H1 (cell line): ENCODE measurements around the gene EHBP1. TPM values are rescaled to one million over a fixed set of nuclear protein-coding genes. Genes with fewer than 3 reads are reported as not detected.

ENCODE experiments used
- CTCF ChIA-PET: fragments of 300-600 bp; sonication (Branson Sonifier 250); formaldehyde crosslinking; loops from one replicate; lab custom pipeline; 2021; ENCODE audit not compliant: partially characterized antibody; lab: Charles Lee
- POLR2A ChIA-PET: fragments of 300-600 bp; sonication (Branson Sonifier 250); formaldehyde crosslinking; loops from one replicate; lab custom pipeline; 2021; ENCODE audit warnings: inconsistent platforms; ENCODE audit not compliant: partially characterized antibody; lab: Charles Lee
- DNase-seq, 2 experiments: peaks; one replicate each; pipeline versions ENCODE4 v3.0.0 to v3.0.0-alpha.2; 2010 to 2022; ENCODE audit warnings: low spot score in 2 of 2, low read depth in 1 of 2, mixed read lengths in 1 of 2
- FAIRE-seq: peaks from 2 replicates; lab custom pipeline; 2011; peaks lifted over from hg19 to GRCh38; lab: Jason Lieb, UNC
- H2AFZ ChIP-seq: 2 replicates; pipeline ENCODE4 v1.8.1; 2012; ENCODE audit warnings: low read length, inconsistent platforms
- H2AK5ac ChIP-seq: 2 replicates; pipeline ENCODE4 v1.6.1; 2013; ENCODE audit warnings: low read depth, low read length
- H2BK120ac ChIP-seq: replicated peaks from 2 replicates; pipeline ENCODE3; 2013; ENCODE audit warnings: low read depth, low read length, inconsistent platforms
- H2BK12ac ChIP-seq: 2 replicates; pipeline ENCODE4 v1.6.1; 2013; ENCODE audit warnings: low read depth, low read length
- H2BK15ac ChIP-seq: 2 replicates; pipeline ENCODE4 v1.6.1; 2013; ENCODE audit warnings: low read length
- H2BK20ac ChIP-seq: 2 replicates; pipeline ENCODE4 v1.6.1; 2013; ENCODE audit warnings: low read length
- H2BK5ac ChIP-seq: 2 replicates; pipeline ENCODE4 v1.6.1; 2013; ENCODE audit warnings: low read depth, low read length
- H3K14ac ChIP-seq: 2 replicates; pipeline ENCODE4 v1.6.1; 2013; ENCODE audit warnings: inconsistent platforms; ENCODE audit not compliant: insufficient read length
- H3K18ac ChIP-seq: 2 replicates; pipeline ENCODE4 v1.6.1; 2013; ENCODE audit warnings: low read length; ENCODE audit errors: extremely low read depth
- H3K23ac ChIP-seq: 2 replicates; pipeline ENCODE4 v1.6.1; 2013; ENCODE audit warnings: inconsistent platforms; ENCODE audit not compliant: insufficient read length
- H3K23me2 ChIP-seq: 2 replicates; pipeline ENCODE4 v1.6.1; 2013; ENCODE audit warnings: low read depth, low read length
- H3K27ac ChIP-seq: 2 replicates; pipeline ENCODE4 v1.6.1; 2011; ENCODE audit warnings: low read depth, low read length, inconsistent platforms
- H3K27me3 ChIP-seq, 4 experiments: replicated peaks in 1 of 4; 1 replicate in 1 of 4; 2 replicates in 3 of 4; pipeline versions ENCODE4 v1.6.1 to v1.8.1; 2011 to 2013; ENCODE audit warnings: low read length in 3 of 4, mild to moderate bottlenecking in 3 of 4, inconsistent platforms in 2 of 4, mixed read lengths in 2 of 4, moderate library complexity in 1 of 4; ENCODE audit not compliant: control insufficient read depth in 3 of 4, insufficient read depth in 3 of 4; ENCODE audit errors: extremely low read depth in 1 of 4
- H3K36me3 ChIP-seq, 4 experiments: 2 replicates each; pipeline versions ENCODE4 v1.6.1 to v1.8.1; 2011 to 2013; ENCODE audit warnings: mild to moderate bottlenecking in 4 of 4, low read length in 3 of 4, moderate library complexity in 2 of 4, control low read depth in 1 of 4, inconsistent platforms in 1 of 4; ENCODE audit not compliant: insufficient read depth in 4 of 4, control insufficient read depth in 2 of 4
- H3K4ac ChIP-seq: replicated peaks from 2 replicates; pipeline ENCODE3; 2013; ENCODE audit warnings: low read length, low read depth, mixed read lengths, inconsistent platforms; ENCODE audit not compliant: insufficient read length
- H3K4me1 ChIP-seq, 4 experiments: replicated peaks in 1 of 4; 1 replicate in 1 of 4; 2 replicates in 3 of 4; pipeline versions ENCODE4 v1.6.1 to v1.8.1; 2011 to 2013; ENCODE audit warnings: low read length in 3 of 4, inconsistent platforms in 2 of 4, mixed read lengths in 1 of 4; ENCODE audit not compliant: insufficient read depth in 4 of 4, control insufficient read depth in 3 of 4
- H3K4me2 ChIP-seq, 2 experiments: 2 replicates each; pipeline versions ENCODE4 v1.6.1 to v1.8.1; 2011 to 2013; ENCODE audit warnings: low read depth in 2 of 2, low read length in 2 of 2, control low read depth in 1 of 2, inconsistent platforms in 1 of 2, mild to moderate bottlenecking in 1 of 2; ENCODE audit not compliant: insufficient read depth in 1 of 2
- H3K4me3 ChIP-seq, 4 experiments: fragments of 200-600, 300-600 bp in 1 of 4; sonication (generic), shearing (Covaris generic), sonication (Bioruptor Twin) in 1 of 4; 2 replicates each; pipeline versions ENCODE4 v1.5.1 to v1.8.1; 2011 to 2016; ENCODE audit warnings: low read length in 4 of 4, low read depth in 3 of 4, control low read depth in 2 of 4, inconsistent platforms in 2 of 4, mild to moderate bottlenecking in 2 of 4, mixed read lengths in 1 of 4, moderate library complexity in 1 of 4; ENCODE audit not compliant: insufficient read depth in 2 of 4; ENCODE audit errors: extremely low read depth in 1 of 4
- H3K56ac ChIP-seq: replicated peaks from 2 replicates; pipeline ENCODE3; 2013; ENCODE audit warnings: low read depth, mild to moderate bottlenecking, mixed read lengths, low read length, inconsistent platforms; ENCODE audit not compliant: insufficient read length
- H3K79me1 ChIP-seq: 2 replicates; pipeline ENCODE4 v1.6.1; 2013; ENCODE audit warnings: low read depth, low read length, control low read depth
- H3K79me2 ChIP-seq, 2 experiments: 2 replicates each; pipeline versions ENCODE4 v1.6.1 to v1.8.1; 2012 to 2013; ENCODE audit warnings: low read length in 2 of 2, mild to moderate bottlenecking in 2 of 2, inconsistent platforms in 1 of 2; ENCODE audit not compliant: insufficient read depth in 2 of 2, control insufficient read depth in 1 of 2
- H3K9ac ChIP-seq, 4 experiments: replicated peaks in 1 of 4; 1 replicate in 1 of 4; 2 replicates in 3 of 4; pipeline versions ENCODE4 v1.6.1 to v1.8.1; 2011 to 2013; ENCODE audit warnings: low read depth in 3 of 4, low read length in 3 of 4, control low read depth in 2 of 4, mild to moderate bottlenecking in 2 of 4, moderate library complexity in 2 of 4, inconsistent platforms in 1 of 4; ENCODE audit errors: extremely low read depth in 1 of 4
- H3K9me3 ChIP-seq, 2 experiments: 2 replicates each; pipeline versions ENCODE4 v1.6.1 to v1.8.1; 2012 to 2013; ENCODE audit warnings: mild to moderate bottlenecking in 2 of 2, moderate library complexity in 2 of 2, control low read depth in 1 of 2, inconsistent platforms in 1 of 2, low read depth in 1 of 2, low read length in 1 of 2, mixed read lengths in 1 of 2; ENCODE audit not compliant: insufficient read depth in 2 of 2
- H4K20me1 ChIP-seq, 2 experiments: replicated peaks in 1 of 2; 2 replicates each; pipeline versions ENCODE3 to v1.8.1; 2011 to 2013; ENCODE audit warnings: inconsistent platforms in 2 of 2, low read length in 2 of 2, mild to moderate bottlenecking in 1 of 2; ENCODE audit not compliant: insufficient read depth in 2 of 2, control insufficient read depth in 1 of 2
- H4K5ac ChIP-seq: 2 replicates; pipeline ENCODE4 v1.6.1; 2013; ENCODE audit warnings: low read length, low read depth, mixed read lengths, inconsistent platforms; ENCODE audit not compliant: insufficient read length
- H4K8ac ChIP-seq: 2 replicates; pipeline ENCODE4 v1.8.0; 2013; ENCODE audit warnings: mild to moderate bottlenecking, moderate library complexity, low read length, inconsistent platforms; ENCODE audit not compliant: insufficient read depth; ENCODE audit errors: extremely low read depth
- H4K91ac ChIP-seq: replicated peaks from 2 replicates; pipeline ENCODE3; 2013; ENCODE audit warnings: low read length, mixed read lengths, inconsistent platforms; ENCODE audit not compliant: insufficient read length
- CBX8 ChIP-seq: fragments of 300-800, 300-1000 bp; sonication (generic); IDR thresholded peaks from 2 replicates; pipeline ENCODE4 v1.7.1; 2016; ENCODE audit warnings: low read depth, low read length, borderline replicate concordance
- CREB1 ChIP-seq: IDR thresholded peaks from 2 replicates; pipeline ENCODE4 v1.6.1; 2012; ENCODE audit warnings: inconsistent platforms
- HDAC6 ChIP-seq: IDR thresholded peaks from one replicate; pipeline ENCODE4 v1.7.1; 2012; ENCODE audit warnings: low read depth, mild to moderate bottlenecking, inconsistent platforms, low read length, moderate library complexity
- JUND ChIP-seq: IDR thresholded peaks from 2 replicates; pipeline ENCODE4 v1.6.1; 2011; ENCODE audit warnings: mild to moderate bottlenecking, improper control_type of control experiment, low read length
- KDM1A ChIP-seq: fragments of 200-600, 300-600 bp; sonication (generic); IDR thresholded peaks from 2 replicates; pipeline ENCODE4 v1.7.1; 2016; ENCODE audit warnings: mild to moderate bottlenecking, low read length, borderline replicate concordance
- POLR2A ChIP-seq, 2 experiments: IDR thresholded peaks; 1 replicate in 1 of 2; 2 replicates in 1 of 2; pipeline ENCODE4 v1.6.1; 2011; ENCODE audit warnings: low read depth in 2 of 2, low read length in 2 of 2, mild to moderate bottlenecking in 2 of 2; ENCODE audit errors: control extremely low read depth in 1 of 2
- POLR2AphosphoS5 ChIP-seq: IDR thresholded peaks from 2 replicates; pipeline ENCODE4 v1.6.1; 2011; ENCODE audit warnings: low read depth, low read length
- SIRT6 ChIP-seq: IDR thresholded peaks from one replicate; pipeline ENCODE4 v1.7.1; 2012; ENCODE audit warnings: low read length, inconsistent platforms
- WGBS, 2 experiments: shearing (Covaris generic) in 1 of 2; methylation state at CpG; one replicate each; pipeline versions ENCODE4 v1.1.6 to v1.1.7; 2013 to 2015; ENCODE audit warnings: low lambda C conversion rate in 2 of 2, mixed read lengths in 2 of 2, inconsistent platforms in 1 of 2, low coverage in 1 of 2, missing lambda C conversion rate in 1 of 2; ENCODE audit not compliant: insufficient replicate concordance in 2 of 2, insufficient coverage in 1 of 2, insufficient read length in 1 of 2; ENCODE audit errors: extremely low coverage in 1 of 2, missing lambda C conversion rate in 1 of 2; 5-methylcytosine and 5-hydroxymethylcytosine counted together
- polyA plus RNA-seq, 7 experiments: library from polyadenylated mRNA; depleted of rRNA in 3 of 7; stranded (reverse) in 5 of 7; unstranded in 2 of 7; fragments of >200 nt in 5 of 7; fragments of 200-250 nt in 2 of 7; gene quantifications; 1 replicate in 5 of 7; 2 replicates in 1 of 7; 4 replicates in 1 of 7; pipeline versions ENCODE4 v1.2.1 to v1.2.3, GENCODE V29; 2011 to 2013; ENCODE audit warnings: missing spikeins in 2 of 7, mixed read lengths in 2 of 7
- total RNA-seq: library from RNA; stranded (reverse); fragmentation: NEBNext Ultra II Directional; extraction: Animal tissue kit (Norgen Biotek cat#: 25700); gene quantifications from 2 replicates; pipeline ENCODE4 v1.2.1, GENCODE V29; 2021

Gene EHBP1
- total and polyA plus RNA-seq, 2 of the 8 experiments (the other 6 are each of a cell fraction or from before 2014, with no cell fraction given): 12.0 to 64.1 TPM

- Histone ChIP-seq H3K4me1 (peaks cover 0 to 4% (median 2%) of the 10 kb centered on the region in 4 experiments; a peak in 5 of 7 replicates), H3K79me2 (peaks cover 12 to 93% of the 10 kb centered on the region in 2 experiments), H3K4ac (no peak overlapping the region), H2BK12ac (no peak overlapping the region), H3K18ac (no peak overlapping the region), H2BK20ac (no peak overlapping the region), H3K4me2 (no peak overlapping the region), H3K14ac (no peak overlapping the region), H3K79me1 (no peaks in the 10 kb centered on the region; the same call in 1 of the 2 replicates), H3K23ac (no peak overlapping the region), H4K20me1 (peaks cover 3 to 5% of the 10 kb centered on the region in 2 experiments), H3K4me3 (no peak overlapping the region), H3K9me3 (no peaks in the 10 kb centered on the region), H3K56ac (peak overlapping the region; percentile 80), H4K8ac (no peak overlapping the region), H4K91ac (no peak overlapping the region), H3K27ac (no peak overlapping the region), H2AK5ac (no peak overlapping the region), H2BK5ac (no peak overlapping the region), H3K27me3 (no peaks in the 10 kb centered on the region), H2BK120ac (no peak overlapping the region), H2AFZ (no peak overlapping the region), H3K9ac (no peak overlapping the region; a peak in 2 of 7 replicates), H4K5ac (no peak overlapping the region), H3K36me3 (peaks cover 0 to 27% (median 2%) of the 10 kb centered on the region in 4 experiments; a peak in 3 of 8 replicates), H2BK15ac (no peak overlapping the region), H3K23me2 (peaks cover 7% of the 10 kb centered on the region; the same call in 1 of the 2 replicates)
- CTCF ChIA-PET: no interaction called here
- POLR2A ChIA-PET: no interaction called here
- WGBS, 2 experiments: 92% methylated on average over 1 of the region's 1 CpG; no CpG with 5 or more reads in 1 of the 2 experiments
- FAIRE-seq (no peak), DNase-seq (no peak)
- TF ChIP-seq HDAC6 (no peak), POLR2AphosphoS5 (no peak), CBX8 (no peak), SIRT6 (no peak), KDM1A (no peak), CREB1 (no peak), JUND (no peak), POLR2A (IDR thresholded peaks at IDR 0.05; ENCODE audit: control extremely low read depth in 1 of 2, low read depth in 2 of 2, low read length in 2 of 2) (no peak)
Measured at GRCh38 chr2:62711832-62712494, 6.5 kb downstream of the EHBP1 start.
